Stimulated activated CD8-positive, alpha-beta memory T cell treated with anti-CD3 and anti-CD28 coated beads, Interleukin-2, amount 100 ng/mL, for 48 hours (primary cell): Measurements from ENCODE around the gene GPS1.
"Not testable (repeated sequence)": the region's sequence is repeated elsewhere in the genome, so short reads cannot be mapped to it uniquely, and the experiment has no call there.

Experiments used
- DNase-seq, 2 donors: peaks; one replicate each; pipeline ENCODE4 v3.0.0-alpha.2; 2020; ENCODE audit warnings: low read depth in 2 of 2

Gene GPS1

GRCh38 chr17:82028966-82029365 is 22.7 kb upstream of the GPS1 start:
- no peak for DNase-seq

GRCh38 chr17:82029391-82029790 is 22.3 kb upstream of the GPS1 start:
- no peak for DNase-seq

DNA sequence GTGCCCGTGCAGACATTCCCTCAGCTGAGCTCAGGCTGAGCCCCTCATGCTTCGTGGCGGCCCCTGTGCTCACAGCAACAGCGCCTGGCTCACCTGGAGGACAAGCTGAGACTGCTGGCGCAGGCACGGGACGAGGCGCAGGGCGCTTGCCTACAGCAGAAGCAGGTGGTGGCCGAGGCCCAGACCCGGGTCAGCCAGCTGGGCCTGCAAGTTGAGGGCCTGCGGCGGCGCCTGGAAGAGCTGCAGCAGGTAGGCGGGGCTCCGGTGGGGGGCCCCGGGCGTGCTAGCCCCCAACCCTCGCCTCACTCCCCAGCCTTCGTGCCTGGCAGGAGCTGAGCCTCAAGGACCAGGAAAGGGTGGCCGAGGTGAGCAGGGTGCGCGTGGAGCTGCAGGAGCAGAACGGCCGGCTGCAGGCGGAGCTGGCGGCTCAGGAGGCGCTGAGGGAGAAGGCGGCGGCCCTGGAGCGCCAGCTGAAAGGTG is 21.7 kb upstream of the GPS1 start:
- no peak for DNase-seq

DNA sequence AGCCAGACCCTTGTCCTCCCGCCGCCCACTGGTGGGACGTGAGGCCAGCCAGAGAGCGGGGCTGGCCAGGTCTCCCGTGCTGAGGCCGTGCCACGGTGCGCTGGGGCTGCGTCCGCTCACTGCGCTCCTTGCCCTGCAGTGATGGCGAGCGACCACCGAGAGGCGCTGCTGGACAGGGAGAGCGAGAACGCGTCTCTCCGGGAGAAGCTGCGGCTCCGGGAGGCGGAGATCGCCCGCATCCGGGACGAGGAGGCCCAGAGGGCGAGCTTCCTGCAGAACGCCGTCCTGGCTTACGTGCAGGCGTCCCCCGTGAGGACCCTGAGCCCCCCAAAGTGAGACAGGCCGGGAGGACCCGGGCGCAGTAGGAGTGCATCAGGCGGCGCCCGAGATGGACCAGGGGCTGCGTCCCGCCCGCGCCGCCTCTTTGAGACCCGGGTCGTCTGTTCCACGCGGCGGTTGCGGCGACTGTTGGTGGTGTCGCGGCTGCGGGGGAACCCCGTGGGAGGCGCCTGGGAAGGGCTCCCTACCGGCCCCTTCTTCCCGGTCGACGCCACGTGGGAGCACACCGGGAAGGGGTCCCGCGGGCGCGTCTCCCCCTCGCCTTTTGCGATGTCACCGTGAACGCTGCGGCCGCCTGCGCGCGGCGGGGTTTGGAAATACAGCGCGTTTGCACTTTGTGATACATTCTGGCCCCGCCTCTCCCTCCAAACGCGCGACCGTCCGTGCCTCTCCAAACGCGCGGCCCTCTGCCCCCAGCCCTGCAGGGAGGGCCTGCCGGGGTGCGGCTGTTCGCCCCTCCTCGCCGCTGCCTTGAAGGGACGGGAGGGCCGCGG is 21.0 kb upstream of the GPS1 start:
- DNase-seq, result peak; percentile 75 to 76

DNA sequence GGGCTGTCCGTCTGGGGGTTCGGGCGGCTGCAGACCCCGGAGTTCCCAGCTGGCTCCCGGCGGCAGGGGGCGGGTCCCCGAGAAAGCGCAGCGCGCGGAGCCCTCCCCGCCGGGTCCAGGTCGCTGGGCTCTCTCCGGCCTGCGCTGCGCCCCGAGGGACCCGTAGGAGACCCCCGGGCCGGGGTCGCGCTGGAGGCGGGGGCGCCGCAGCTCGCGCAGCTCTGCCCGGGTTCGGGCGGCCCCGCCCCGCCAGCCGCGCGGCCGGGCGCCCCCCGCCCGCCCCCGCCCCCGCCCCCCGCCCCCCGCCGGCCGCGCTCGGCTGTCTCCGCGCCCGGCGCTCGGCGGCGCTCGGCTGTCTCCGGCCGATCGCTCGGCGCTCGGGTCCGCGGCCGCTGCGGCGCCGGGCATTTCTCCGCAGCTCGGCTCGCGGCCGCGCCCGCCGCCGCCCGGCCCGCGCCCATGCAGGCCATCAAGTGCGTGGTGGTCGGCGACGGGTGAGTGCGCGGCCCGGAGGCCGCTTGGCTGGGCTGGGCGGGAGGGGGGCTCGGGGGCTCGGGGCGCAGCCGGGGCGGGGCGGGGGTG is 20.3 kb upstream of the GPS1 start, which contains the start of gene RAC3:
RAC3 (plus strand) TSS at position 376 of the 582 bp plus-strand sequence; CDS start at position 460, 84 bp downstream.
- DNase-seq, result no peak

GRCh38 chr17:82031885-82032627 is 19.6 kb upstream of the GPS1 start:
- DNase-seq, result no peak

GRCh38 chr17:82033359-82034085 is 18.2 kb upstream of the GPS1 start:
- DNase-seq, result no peak

GRCh38 chr17:82034371-82035011 is 17.2 kb upstream of the GPS1 start:
- DNase-seq, result no peak

DNA sequence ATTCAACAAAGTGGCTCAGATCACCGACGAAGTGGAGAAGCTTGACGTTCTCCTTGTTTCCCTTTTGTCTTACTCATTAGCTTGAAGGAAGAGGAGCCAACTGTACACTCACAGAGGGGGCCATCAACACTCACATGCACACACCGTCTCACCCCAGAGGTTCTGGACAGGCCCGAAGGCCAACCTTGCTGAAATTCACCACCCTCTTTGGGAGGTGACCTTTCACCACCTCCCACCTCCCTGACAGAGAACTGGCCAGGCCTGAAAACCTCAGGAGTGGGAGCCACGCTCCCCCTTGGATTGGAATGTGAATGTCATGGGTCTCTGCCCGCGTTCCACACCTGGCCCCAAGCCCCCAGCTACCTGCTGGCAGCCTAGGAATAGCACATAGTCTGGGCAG is 16.2 kb upstream of the GPS1 start:
- DNase-seq, result no peak

DNA sequence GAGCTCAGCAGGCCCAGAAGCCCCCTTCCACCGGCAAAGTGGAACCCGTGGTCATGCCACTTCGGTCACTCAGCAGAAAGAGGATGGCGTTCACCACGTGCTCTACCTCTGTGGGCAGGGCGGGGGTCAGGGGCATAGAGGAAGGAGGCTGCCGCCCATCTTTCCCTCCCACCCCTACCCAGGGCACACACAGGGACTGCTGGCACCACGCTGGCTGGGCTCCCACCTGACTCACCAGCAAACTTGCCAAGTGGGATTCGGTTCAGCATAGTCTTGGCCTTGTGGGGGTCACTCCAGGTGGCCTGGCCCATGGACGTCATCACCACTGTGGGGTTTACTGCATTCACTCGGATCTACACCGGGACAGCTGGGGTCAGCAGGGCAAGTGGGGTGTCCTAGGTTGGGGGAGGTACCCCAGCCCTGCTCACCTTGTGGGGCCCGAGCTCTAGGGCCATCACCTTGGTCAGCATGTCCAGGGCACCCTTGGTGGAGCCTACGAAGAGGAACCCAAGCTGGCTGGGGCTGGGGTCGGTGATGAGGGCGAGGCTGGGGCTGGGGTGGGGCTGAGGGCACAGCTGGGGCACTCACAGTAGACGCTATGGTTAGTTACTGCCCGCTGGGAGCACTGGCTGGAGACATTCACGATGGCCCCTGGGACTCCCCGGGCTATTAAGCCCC is 15.6 kb upstream of the GPS1 start:
- DNase-seq, result no peak

DNA sequence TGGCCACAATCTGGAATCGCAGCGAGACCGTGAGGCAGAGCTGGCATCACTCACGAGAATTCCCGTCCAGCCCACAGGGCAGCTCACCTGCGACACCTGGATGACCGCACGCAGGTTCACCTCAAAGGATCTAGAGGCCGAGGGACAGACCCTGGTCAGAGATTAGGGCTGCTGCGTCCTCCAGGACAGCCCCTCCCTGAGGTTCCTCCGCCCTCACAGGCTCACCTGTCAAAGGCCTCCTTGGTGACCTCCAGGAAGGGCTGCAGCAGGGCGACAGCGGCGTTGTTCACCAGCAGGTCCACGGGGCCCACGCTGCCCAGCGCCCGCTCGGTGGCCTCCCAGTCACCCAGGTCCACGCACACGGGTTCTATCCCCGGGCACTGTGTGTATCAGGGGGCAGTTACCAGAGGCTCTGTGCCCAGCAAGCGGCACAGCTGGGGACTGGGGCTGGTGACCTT is 15.0 kb upstream of the GPS1 start:
- no peak for DNase-seq

DNA sequence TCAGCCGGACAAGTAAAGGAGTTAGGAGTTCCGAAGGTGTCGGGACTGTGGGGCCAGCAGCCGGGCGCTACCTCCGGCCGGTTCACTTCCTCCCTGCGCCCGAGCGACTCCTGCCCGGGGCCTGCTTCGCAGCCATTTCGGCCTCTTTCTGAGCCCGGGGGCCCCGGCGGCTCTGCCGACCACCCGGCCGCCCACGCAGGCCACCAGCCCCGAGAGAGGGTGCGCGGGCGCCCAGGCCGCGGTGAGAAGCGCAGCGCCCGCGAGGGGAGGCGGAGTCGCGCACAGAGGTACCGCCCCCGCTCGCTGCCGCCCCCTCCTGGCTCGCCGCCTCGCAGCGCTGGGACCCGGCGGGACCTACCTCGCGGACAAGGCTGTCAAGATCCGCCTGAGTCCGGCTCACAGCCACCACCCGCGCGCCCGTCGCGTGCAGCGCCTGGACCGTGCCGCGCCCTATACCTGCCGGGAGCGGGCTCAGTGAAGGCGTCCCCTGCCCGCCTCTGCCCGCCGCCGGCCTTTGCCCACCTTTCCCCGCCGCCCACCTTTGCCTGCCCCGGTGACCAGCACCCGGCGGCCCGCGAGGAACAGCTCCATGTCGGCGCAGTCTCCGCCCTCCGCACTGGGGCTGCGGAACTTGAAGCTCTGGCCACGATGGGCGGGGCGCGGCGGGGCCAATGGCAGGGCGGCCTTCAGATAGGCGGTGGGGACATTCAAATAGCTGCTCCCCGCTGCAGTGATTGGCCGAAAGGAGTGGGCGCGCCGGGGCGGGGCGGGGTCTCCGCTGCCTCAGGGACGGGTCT is 14.4 kb upstream of the GPS1 start, which contains the start of gene DCXR:
DCXR (minus strand) TSS at position 606 of the 797 bp plus-strand sequence; CDS start at position 591, 15 bp downstream.
- peak; percentile 94 to 97 for DNase-seq

DNA sequence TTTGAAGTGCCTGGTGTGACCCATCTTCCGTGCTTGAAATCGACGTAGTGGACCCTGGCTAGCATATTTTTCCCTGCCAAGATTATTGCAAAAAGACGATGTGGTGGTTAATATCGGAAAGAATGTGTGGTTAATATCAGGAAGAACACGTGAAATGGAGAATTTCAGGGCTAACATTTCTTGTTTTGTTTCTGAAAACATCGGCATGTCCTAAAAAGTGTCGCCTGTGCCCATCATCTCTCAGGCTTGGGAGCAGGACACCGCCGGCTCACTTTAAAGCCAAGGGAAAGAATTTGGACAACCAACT is 13.9 kb upstream of the GPS1 start:
- no peak for DNase-seq

DNA sequence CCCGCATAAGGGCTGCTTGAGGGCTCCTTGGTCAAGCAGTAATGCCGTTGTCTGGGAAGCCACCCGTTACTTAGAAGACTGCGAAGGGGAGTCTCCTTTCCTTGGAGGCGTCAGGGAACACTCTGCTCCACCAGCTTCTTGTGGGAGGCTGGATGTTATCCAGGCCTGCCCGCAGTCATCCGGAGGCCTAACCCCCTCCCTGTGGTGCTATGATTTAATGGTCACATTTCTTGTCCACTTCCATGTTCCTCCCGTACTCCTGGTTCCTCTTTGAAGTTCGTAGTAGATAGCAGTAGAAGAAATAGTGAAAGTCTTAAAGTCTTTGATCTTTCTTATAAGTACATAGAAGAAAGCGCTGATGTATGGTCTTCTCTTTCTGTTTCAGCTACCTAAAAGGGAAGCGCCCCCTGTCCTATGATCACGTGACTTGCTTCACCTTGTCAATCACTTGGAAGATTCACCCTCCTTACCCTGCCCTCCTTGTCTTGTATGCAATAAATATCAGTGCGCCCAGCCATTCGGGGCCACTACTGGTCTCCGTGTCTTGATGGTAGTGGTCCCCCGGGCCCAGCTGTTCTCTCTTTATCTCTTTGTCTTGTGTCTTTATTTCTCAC is 12.8 kb upstream of the GPS1 start:
- not testable (repeated sequence) for DNase-seq

GRCh38 chr17:82039695-82040299 is 11.9 kb upstream of the GPS1 start:
- no peak for DNase-seq

DNA sequence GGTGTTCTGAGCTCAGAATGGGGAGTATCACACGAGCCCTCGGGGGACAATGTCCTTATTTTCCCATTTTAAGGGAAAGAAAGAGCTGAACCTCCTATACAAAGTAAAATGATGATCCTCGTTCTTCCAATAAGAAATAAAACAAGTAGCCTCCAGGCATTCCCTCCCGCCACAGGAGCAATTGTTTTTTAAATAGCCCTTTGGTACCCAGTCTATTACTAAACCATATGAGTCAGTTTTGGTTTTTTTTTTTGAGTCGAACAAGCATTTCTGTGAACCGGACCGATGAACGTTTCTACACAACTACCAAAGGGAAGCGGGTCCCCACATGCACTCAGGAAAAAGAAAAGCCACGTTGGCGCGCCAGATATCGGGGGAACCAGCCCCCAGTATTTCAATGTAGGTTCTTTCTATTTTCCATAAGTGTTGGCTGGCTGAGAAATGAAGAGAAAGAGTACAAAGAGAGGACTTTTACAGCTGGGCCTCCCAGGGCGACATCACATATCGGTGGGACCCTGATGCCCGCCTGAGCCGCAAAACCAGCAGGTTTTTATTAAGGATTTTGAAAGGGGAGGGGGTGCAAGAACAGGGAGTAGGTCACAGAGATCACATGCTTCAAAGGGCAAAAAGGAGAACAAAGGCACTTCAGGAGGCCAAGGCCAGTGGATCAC is 10.4 kb upstream of the GPS1 start:
- no peak for DNase-seq

GRCh38 chr17:82042649-82043048 is 9.0 kb upstream of the GPS1 start:
- no peak for DNase-seq

- no peak for DNase-seq
Measured at GRCh38 chr17:82043507-82043906, 8.2 kb upstream of the GPS1 start.
